Activated CD8-positive, alpha-beta memory T cell treated with anti-CD3 and anti-CD28 coated beads, Interleukin-2, amount 50 U/mL, for 1 hour (primary cell): ENCODE measurements around the gene FAAH.

Experiments
- DNase-seq: peaks from one replicate; pipeline ENCODE4 v3.0.0-alpha.2; 2020; ENCODE audit errors: extremely low read depth

The FAAH gene

DNA sequence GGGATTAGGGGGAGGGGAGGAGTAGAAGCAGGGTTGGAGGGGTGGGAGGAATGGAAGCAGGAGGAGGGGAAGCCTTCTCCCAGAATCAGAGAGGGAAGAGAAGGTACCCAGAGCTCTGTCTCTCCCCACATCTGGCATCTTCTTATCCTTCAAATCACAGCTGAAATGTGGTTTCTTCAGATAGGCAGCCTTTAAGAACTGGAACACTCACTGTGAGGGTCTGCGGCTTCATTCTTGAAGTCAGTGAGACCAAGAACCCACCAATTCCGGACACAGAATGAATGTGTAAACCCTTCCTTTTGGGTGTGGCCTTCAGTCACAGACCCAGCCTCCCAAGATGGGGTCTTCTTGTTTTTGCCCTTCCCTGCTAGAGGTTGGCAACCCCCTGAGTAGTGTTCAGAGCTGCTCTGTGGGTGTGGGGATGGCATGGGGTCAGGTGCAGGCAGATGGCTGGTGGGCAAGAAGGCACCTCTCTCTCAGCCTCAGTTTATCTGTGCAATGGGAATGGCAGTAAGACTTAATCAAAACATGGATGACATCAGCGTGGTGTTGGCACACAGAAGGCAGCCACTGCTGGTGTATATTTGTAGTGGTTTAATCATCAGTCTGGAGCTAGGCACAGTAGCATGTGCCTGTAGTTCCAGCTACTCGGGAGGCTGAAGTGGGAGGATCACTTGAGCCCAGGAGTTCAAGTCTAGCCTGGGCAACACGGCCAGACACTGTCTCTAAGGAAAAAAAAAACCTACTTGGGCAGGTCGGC, 7.2 kb downstream of the FAAH start:
- no peak for DNase-seq

DNA sequence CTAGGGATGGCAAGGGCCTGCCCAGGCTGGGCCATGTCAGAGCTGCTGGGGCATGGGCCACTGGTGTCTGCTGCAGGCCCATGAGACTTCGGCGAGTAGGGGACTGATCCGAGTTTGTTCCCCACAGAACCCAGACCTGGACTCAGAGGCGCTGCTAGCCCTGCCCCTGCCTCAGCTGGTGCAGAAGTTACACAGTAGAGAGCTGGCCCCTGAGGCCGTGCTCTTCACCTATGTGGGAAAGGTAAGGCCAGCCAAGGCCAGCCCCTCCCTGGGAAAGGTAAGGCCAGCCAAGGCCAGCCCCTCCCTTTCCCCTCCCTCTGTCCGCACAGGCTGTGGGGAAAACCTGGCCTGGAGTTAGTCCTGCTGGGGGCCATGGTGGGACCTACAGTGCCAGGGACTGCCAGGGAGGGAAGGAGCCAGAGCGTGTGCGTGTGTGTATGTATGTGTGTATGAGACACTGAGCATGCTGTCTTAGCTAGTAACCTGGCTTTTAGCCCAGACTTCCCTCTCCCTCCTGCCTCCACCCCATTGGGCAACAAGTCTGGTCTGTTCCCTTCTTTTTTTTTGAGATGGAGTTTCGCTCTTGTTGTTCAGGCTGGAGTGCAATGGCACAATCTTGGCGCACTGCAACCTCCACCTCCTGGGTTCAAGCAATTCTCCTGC, 8.0 kb downstream of the FAAH start:
- no peak for DNase-seq

DNA sequence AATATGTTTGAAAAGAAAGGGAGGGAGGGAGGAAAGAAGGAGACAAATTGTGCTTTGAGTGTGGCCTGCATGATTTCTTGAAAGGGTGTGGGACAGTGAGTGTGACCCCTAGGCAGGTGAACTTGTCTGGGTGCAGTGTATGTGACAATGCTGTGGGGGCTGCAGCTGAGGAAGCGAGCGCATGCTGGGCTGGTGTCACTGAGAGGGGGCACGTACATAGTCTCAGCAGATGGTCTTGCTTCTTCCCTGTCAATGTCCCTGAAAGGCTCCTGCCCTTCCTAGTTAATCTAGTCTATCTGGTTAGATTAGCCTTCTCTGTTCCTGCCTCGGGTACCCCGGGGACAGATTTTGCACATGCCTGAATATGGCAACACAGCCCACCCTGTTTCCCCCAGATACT, 9.8 kb downstream of the FAAH start:
- DNase-seq, result no peak

DNA sequence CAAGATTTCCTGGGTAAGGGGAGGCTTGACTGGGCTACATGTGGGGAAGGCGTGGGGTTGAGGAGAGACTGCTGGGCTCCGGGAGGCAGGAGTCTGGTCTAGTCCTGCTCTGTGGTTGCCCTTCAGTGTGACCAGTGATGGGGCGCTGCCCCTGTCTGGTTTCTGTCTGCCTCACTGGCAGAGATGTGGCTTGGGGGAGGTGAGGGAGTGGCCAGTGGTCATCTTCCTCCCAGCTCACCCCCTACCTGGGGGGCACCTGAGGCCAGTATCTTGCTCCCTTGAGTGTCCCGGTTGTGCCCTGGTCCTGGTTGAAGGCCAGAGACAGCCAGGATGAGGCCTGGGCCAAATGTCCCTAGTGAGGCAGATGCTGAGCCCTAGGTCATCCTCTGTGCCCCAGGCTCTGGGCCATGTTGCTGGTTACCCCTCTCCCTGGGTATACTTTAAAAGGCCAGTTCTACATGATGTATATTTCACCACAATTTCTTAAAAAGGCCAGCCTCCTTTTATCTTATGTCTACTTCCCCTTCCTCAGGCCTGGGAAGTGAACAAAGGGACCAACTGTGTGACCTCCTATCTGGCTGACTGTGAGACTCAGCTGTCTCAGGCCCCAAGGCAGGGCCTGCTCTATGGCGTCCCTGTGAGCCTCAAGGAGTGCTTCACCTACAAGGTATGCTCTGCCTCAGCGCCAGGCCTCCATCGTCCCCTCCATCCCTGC, 10.5 kb downstream of the FAAH start:
- DNase-seq, result no peak

DNA sequence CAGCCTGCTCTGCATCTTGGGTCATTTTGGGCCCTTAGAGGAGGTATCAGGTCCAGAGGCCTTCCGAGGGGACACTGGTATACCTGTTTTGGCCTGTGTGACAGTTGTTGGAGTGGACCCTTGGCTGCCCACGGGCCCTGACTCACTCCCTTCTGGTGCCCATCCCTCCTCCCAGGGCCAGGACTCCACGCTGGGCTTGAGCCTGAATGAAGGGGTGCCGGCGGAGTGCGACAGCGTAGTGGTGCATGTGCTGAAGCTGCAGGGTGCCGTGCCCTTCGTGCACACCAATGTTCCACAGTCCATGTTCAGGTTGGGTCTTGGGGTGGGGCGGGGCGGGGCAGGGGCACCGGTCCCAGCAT, 11.1 kb downstream of the FAAH start:
- no peak for DNase-seq

- DNase-seq, result no peak
Measured at GRCh38 chr1:46405724-46406123, 11.6 kb downstream of the FAAH start.

DNA sequence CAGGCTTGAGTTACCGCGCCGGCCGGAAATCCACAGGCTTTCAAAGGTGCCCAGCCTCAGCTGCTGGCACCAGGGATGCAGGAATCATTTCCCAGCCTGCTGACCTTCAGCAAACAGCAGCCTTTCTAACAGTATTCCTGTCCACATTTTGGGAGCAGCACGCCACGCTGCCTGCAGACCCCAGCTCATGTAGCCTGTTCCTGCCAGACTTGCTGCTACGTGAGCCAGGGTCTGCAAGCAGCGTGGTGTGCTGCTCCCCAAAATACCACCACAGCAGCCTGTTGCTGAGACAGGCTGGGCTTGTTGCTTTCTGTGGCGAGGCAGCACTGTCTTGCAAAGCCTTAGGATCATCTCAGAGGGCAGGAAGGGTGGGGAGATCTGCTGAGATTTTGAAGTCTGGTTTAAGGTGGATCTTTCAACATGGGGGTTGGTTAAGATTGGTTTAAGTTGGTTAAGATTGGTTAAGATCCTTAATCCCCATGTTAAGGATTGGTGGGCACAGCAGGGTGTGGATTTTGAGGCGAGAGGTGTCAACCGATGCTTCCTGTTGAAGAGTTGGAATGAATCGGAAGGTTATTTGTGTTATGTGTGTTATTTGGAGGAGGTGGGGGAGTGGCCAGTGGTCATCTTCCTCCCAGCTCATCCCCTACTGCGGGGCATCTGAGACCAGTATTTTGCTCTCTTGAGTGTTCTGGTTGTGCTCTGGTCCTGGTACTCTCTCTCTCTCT, 12.9 kb downstream of the FAAH start:
- DNase-seq, result no peak

DNA sequence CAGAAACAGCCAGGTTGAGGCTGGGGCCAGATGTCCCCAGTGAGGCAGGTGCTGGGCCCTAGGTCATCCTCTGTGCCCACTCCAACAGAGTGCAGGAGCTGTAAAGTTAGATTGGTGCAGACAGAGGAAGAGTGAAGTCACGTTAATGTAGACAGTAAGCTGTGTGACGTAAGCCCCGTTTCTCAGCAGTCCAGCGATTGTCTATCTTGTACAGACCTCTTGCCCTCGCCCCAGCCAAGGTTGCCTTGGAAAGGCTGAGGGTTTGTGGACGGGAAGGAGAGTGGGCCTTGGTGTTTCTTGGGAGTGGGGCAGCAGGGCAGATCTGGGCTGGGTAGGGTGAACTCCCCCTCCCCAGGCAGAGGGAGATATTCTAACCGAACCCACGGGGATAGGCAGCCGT, 13.5 kb downstream of the FAAH start:
- DNase-seq, result no peak

- no peak for DNase-seq
Measured at GRCh38 chr1:46408356-46409062, 14.4 kb downstream of the FAAH start.

DNA sequence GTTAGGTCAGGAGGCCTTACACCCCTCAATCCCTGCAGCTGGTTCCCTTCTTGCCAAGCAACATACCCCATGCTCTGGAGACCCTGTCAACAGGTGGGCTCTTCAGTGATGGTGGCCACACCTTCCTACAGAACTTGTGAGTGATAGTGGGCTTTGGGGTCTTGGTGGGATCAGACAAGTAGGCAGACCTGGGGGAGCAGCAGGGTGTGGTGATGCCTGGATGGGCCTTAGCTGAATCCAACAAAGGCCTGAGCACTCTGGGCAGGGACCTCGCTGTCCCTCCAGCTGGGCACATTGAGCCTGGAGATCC, 14.9 kb downstream of the FAAH start:
- DNase-seq, result no peak

DNA sequence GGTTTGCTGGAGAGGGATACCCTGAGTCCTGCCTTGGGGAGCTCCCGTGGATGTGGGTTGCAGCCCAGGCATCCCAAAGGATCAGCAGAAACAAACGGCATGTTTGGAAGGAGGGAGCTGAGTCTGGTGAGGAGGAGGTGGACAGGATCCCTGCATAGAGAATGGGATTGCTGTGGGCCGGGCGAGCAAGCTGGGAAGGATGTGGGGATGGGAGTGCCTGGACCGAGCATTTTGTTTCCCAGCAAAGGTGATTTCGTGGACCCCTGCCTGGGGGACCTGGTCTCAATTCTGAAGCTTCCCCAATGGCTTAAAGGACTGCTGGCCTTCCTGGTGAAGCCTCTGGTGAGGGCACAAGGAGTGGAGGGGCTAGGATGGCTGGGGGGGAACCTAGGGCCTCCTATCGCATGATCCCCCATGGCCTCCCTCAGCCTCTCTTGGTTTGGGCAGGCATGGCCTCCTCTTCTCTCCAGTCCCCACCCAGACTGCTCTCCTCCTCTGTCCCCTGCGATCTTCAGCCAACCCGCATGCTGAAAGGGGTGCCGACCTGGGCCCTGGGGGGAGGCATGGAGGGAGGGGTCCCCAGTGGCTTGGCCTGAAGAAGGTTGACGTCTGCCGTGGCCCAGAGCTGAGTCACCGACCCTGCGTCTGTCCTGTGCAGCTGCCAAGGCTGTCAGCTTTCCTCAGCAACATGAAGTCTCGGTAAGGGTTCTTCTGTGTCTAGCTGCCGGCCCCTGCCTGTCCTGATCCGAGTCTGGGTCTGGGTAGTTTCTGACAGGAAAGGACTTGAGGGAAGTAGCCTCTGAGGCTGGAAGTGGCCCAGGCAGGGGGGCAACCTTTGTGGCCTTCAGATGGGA, 16.3 kb downstream of the FAAH start:
- DNase-seq, result no peak

DNA sequence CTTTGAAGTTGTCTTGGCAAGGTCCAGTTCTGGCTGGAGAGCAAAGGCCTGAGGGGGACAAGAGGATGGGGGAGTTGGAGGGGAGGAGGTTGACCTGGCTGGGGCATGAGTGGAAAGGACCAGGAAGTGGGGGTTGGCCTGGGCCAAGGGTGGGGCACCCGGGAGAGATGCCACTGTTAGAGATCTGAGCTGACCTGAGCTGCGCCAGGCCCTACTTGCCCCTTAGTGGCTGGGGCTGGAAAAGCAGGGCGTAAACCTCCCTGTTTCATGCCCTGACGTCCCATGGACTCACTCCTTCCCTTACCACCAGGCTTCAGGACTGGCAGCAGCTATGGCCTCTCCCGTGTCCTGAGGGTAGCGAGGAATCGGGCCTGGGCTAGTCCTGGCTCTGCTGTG, 16.9 kb downstream of the FAAH start:
- no peak for DNase-seq

DNA sequence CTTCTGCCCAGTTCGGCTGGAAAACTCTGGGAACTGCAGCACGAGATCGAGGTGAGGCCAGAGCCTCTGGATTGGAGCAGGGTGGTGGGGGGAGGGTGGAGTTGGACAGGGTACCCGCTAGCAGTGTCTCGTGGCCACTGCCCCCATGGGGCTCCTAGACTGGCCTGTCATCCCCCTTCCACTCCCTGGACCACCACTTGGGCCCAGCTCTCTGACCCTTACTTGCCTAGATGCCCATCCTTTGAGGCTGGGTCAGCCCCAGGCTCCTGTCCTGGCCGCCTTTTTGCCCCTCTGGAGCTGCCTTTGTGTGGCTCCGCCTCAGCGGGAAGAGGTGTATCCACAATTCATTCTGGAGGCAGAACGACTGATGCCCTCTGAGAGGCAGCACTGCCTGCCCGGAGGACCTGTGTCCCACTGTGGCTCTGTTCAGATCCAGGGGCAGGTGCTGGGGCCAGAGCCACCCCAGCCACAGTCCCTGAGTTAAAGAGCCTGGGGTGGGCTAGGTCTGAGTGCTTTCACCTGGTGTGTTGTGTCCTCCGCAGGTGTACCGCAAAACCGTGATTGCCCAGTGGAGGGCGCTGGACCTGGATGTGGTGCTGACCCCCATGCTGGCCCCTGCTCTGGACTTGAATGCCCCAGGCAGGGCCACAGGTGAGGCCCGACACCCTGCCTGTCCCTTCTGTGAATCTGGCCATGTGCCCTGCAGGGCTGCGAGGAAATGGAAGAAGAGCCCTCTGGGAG, 17.7 kb downstream of the FAAH start:
- DNase-seq, result no peak

GRCh38 chr1:46412893-46413595, 18.9 kb downstream of the FAAH start:
- DNase-seq, result no peak

DNA sequence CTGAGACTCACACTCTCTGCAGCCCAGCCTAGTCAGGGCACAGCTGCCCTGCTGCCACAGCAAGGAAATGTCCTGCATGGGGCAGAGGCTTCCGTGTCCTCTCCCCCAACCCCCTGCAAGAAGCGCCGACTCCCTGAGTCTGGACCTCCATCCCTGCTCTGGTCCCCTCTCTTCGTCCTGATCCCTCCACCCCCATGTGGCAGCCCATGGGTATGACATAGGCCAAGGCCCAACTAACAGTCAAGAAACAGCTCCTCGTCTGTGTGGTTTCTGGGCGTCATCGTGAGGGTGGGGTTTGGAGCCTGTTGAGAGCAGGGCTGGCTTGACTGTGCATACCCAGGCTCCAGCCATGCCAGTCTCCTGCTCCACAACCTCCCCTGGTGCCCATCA, 19.5 kb downstream of the FAAH start:
- no peak for DNase-seq

DNA sequence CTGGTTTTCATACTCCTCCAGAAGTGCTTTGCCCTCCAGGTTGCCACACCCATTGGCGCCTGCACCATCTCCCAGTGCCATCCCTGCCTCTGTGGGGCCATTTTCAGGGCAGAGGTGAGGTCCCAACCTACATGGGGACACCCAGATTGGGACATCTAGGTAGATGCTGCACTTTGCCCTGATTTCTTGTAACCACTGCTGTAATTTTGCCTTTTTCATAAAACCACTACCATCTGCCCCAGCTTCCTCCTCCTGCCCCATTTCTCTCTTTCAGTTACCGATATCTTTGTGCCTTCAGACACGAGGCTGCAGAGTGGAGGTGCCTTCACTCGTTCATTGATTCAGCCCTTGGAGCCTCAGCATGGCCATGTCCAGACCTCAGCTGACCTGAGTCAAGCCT, 21.4 kb downstream of the FAAH start:
- DNase-seq, result no peak

GRCh38 chr1:46418976-46419375, 24.9 kb downstream of the FAAH start:
- DNase-seq, result no peak

DNA sequence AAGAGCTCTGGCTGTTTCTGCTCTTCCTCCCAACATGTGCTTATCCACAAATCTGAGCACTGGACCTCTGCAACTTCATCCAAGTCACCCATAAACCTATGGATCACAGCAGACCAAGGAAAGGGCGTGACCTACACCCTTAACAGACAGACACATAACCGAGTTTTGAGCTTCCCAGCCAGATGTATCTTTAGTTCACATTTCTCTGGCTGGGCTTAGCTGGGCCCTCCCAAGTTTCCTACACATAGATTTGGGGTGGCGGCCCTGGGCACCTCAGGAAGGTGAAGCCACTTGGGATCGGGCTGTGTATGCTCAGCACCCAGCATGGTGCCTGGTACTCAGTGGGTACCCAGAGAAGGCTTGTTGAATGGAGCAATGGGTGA, 26.4 kb downstream of the FAAH start:
- no peak for DNase-seq

DNA sequence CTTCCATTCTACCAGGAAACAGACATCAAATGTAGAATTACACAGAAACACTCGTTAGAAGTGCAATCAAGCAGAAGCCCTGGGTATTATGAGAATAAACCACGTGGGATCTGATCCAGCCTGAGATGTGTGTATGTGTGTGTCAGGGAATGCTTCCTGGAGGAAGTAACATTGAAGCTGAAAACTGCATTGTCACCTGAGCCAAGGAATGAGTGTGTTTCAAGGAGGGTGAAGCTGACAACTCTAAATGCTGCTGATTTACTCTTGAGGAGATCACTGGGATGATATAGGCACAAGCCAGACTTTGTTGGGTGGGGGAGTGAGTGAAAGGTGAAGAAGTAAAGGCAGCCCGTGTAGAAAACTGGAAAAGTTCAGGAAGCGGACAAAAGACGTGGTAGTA, 27.6 kb downstream of the FAAH start:
- no peak for DNase-seq
